Parathyroid adenoma (tissue), 2 donors: ENCODE measurements around the gene ZNF549.
"Not testable (repeated sequence)": the region's sequence is repeated elsewhere in the genome, so short reads cannot be mapped to it uniquely, and the experiment has no call there.

Experiments used
- H2AFZ ChIP-seq: fragments of 300-600 bp; sonication (generic); one replicate; pipeline ENCODE4 v1.7.0; 2017; ENCODE audit warnings: antibody characterized with exemption, mild to moderate bottlenecking
- H3K27ac ChIP-seq: fragments of 300-600 bp; sonication (generic); one replicate; pipeline ENCODE4 v1.7.0; 2017
- H3K27me3 ChIP-seq: fragments of 300-600 bp; sonication (generic); one replicate; pipeline ENCODE4 v1.7.0; 2017; ENCODE audit warnings: low read length; ENCODE audit not compliant: control insufficient read depth, insufficient read depth
- H3K36me3 ChIP-seq: fragments of 300-600 bp; sonication (generic); one replicate; pipeline ENCODE4 v1.7.0; 2017; ENCODE audit warnings: low read length; ENCODE audit not compliant: control insufficient read depth, insufficient read depth
- H3K4me1 ChIP-seq: fragments of 300-600 bp; sonication (generic); one replicate; pipeline ENCODE4 v1.7.0; 2017; ENCODE audit warnings: control low read depth
- H3K4me2 ChIP-seq: fragments of 300-600 bp; sonication (generic); one replicate; pipeline ENCODE4 v1.7.0; 2017; ENCODE audit warnings: low read length
- H3K4me3 ChIP-seq: fragments of 300-600 bp; sonication (generic); one replicate; pipeline ENCODE4 v1.7.0; 2017; ENCODE audit warnings: low read depth, low read length
- H3K79me2 ChIP-seq: fragments of 300-600 bp; sonication (generic); one replicate; pipeline ENCODE4 v1.7.0; 2017; ENCODE audit warnings: control low read depth
- H3K9ac ChIP-seq: fragments of 300-600 bp; sonication (generic); one replicate; pipeline ENCODE4 v1.7.0; 2017; ENCODE audit warnings: mild to moderate bottlenecking
- H3K9me3 ChIP-seq: fragments of 300-600 bp; sonication (generic); one replicate; pipeline ENCODE4 v1.7.0; 2017; ENCODE audit warnings: low read length; ENCODE audit not compliant: control insufficient read depth
- TF ChIP-seq, protein P1 (sequence below): fragments of 300-600 bp; sonication (generic); IDR thresholded peaks from one replicate; pipeline ENCODE4 v1.7.0; 2017; ENCODE audit warnings: antibody characterized with exemption, mild to moderate bottlenecking
- donor health status: primary hyperparathyroidism.

ZNF549 gene

DNA sequence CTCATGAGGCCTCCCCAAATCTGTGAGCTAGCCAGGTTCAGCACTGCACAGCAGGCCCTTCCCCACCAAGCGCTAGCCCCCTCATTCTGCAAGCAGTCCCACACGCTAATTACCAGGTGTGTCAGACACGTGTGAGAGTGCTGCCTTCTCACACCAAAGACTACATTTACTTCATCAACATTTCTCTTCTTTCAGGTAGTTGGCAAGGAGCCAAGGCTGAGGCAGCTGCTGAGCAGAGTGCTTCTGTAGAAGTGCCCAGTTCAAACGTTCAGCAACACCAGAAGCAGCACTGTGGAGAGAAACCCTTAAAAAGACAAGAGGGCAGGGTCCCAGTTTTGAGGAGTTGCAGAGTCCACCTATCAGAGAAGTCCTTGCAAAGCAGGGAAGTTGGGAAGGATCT is 21.0 kb upstream of the ZNF549 start:
- Histone ChIP-seq H3K4me3 (no peak overlapping the region), H3K9ac (no peak overlapping the region), H3K36me3 (no peaks in the 10 kb centered on the region), H3K9me3 (no peaks in the 10 kb centered on the region), H3K79me2 (peaks cover 2% of the 10 kb centered on the region), H3K4me2 (no peak overlapping the region), H3K27ac (no peak overlapping the region), H3K4me1 (no peaks in the 10 kb centered on the region), H3K27me3 (no peaks in the 10 kb centered on the region), H2AFZ (no peak overlapping the region)
- TF ChIP-seq, protein P1, sequence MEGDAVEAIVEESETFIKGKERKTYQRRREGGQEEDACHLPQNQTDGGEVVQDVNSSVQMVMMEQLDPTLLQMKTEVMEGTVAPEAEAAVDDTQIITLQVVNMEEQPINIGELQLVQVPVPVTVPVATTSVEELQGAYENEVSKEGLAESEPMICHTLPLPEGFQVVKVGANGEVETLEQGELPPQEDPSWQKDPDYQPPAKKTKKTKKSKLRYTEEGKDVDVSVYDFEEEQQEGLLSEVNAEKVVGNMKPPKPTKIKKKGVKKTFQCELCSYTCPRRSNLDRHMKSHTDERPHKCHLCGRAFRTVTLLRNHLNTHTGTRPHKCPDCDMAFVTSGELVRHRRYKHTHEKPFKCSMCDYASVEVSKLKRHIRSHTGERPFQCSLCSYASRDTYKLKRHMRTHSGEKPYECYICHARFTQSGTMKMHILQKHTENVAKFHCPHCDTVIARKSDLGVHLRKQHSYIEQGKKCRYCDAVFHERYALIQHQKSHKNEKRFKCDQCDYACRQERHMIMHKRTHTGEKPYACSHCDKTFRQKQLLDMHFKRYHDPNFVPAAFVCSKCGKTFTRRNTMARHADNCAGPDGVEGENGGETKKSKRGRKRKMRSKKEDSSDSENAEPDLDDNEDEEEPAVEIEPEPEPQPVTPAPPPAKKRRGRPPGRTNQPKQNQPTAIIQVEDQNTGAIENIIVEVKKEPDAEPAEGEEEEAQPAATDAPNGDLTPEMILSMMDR: no peak

GRCh38 chr19:57511484-57511883 is 15.7 kb upstream of the ZNF549 start:
- Histone ChIP-seq H3K27ac (no peak overlapping the region), H3K4me3 (no peak overlapping the region), H3K4me1 (no peaks in the 10 kb centered on the region), H3K4me2 (no peak overlapping the region), H3K9ac (no peak overlapping the region), H3K36me3 (no peaks in the 10 kb centered on the region), H3K79me2 (no peaks in the 10 kb centered on the region), H2AFZ (no peak overlapping the region), H3K27me3 (no peaks in the 10 kb centered on the region), H3K9me3 (peaks cover 10% of the 10 kb centered on the region)
- TF ChIP-seq, protein P1: no peak

- no peaks in the 10 kb centered on the region for H3K27me3 ChIP-seq
- no peak overlapping the region for H2AFZ ChIP-seq
- H3K27ac ChIP-seq: no peak overlapping the region
- no peak overlapping the region for H3K4me2 ChIP-seq
- no peak overlapping the region for H3K4me3 ChIP-seq
- H3K36me3 ChIP-seq: no peaks in the 10 kb centered on the region
- TF ChIP-seq, protein P1: no peak
- H3K9ac ChIP-seq: no peak overlapping the region
- H3K79me2 ChIP-seq: no peaks in the 10 kb centered on the region
- H3K4me1 ChIP-seq: no peaks in the 10 kb centered on the region
- peaks cover 10% of the 10 kb centered on the region for H3K9me3 ChIP-seq
Observed at GRCh38 chr19:57512845-57513244, 14.3 kb upstream of the ZNF549 start.

GRCh38 chr19:57515255-57515654 is 11.9 kb upstream of the ZNF549 start:
- H3K79me2 ChIP-seq: no peaks in the 10 kb centered on the region
- peaks cover 10% of the 10 kb centered on the region for H3K9me3 ChIP-seq

GRCh38 chr19:57518021-57518420 is 9.1 kb upstream of the ZNF549 start:
- not testable (repeated sequence) for H3K4me1 ChIP-seq, H3K9me3 ChIP-seq, H3K27ac ChIP-seq, H3K36me3 ChIP-seq, H3K4me2 ChIP-seq, H2AFZ ChIP-seq, H3K79me2 ChIP-seq, H3K9ac ChIP-seq, H3K4me3 ChIP-seq, H3K27me3 ChIP-seq

More at GRCh38 chr19:57515255-57515654, 11.9 kb upstream of the ZNF549 start:
- H2AFZ ChIP-seq: no peak overlapping the region
- H3K9ac ChIP-seq: no peak overlapping the region
- TF ChIP-seq, protein P1: no peak
- no peaks in the 10 kb centered on the region for H3K4me1 ChIP-seq
- H3K27me3 ChIP-seq: no peaks in the 10 kb centered on the region
- H3K36me3 ChIP-seq: no peaks in the 10 kb centered on the region
- H3K27ac ChIP-seq: no peak overlapping the region
- H3K4me3 ChIP-seq: no peak overlapping the region
- H3K4me2 ChIP-seq: no peak overlapping the region
